ENCODE results near the gene DNAH17.

DNAH17 gene

DNA sequence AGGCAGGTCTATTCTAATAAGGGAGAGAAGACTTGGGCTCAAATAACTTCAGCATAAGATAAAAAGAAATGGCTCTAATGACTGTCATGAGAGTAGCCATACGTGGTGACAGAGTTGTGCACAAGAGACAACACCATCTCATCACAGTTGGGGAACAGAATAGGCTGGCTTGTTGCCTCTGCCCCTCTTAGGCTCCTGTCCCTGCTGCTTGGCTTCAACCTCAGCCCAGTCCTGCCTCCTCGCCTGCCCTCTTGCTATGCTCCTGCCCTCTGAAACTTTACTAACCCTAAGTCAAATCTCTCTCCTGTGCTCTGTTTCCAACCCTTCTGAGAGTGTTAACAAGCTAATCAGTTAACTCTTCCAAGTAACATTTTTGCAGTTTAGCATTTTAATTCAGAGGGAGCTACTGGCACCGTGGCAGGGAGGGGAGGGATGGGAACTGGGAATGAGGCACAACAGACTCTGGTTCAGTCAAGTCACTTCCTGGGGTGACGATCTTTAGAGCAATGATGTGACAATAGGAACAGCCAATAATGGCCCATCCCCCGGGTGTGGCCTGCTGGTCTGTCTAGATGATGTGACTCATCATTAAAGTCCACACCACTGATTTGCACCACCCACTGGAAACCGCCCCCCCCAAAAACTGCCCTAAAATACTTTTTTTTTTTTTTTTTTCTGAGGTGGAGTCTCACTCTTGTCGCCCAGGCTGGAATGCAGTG lies 35.5 kb downstream of the DNAH17 start:
- TF ChIP-seq, protein P1, sequence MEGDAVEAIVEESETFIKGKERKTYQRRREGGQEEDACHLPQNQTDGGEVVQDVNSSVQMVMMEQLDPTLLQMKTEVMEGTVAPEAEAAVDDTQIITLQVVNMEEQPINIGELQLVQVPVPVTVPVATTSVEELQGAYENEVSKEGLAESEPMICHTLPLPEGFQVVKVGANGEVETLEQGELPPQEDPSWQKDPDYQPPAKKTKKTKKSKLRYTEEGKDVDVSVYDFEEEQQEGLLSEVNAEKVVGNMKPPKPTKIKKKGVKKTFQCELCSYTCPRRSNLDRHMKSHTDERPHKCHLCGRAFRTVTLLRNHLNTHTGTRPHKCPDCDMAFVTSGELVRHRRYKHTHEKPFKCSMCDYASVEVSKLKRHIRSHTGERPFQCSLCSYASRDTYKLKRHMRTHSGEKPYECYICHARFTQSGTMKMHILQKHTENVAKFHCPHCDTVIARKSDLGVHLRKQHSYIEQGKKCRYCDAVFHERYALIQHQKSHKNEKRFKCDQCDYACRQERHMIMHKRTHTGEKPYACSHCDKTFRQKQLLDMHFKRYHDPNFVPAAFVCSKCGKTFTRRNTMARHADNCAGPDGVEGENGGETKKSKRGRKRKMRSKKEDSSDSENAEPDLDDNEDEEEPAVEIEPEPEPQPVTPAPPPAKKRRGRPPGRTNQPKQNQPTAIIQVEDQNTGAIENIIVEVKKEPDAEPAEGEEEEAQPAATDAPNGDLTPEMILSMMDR (conservative IDR thresholded peaks at IDR 0.05; ENCODE audit: low read depth): no peak
- peak; percentile 59 for DNase-seq (ENCODE audit: low spot score)
- ChIA-PET CTCF (no interaction called here), POLR2A (ENCODE audit: low non-redundant PET) (no interaction called here)
- H3K27ac ChIP-seq: peak overlapping the region; percentile 81

DNA sequence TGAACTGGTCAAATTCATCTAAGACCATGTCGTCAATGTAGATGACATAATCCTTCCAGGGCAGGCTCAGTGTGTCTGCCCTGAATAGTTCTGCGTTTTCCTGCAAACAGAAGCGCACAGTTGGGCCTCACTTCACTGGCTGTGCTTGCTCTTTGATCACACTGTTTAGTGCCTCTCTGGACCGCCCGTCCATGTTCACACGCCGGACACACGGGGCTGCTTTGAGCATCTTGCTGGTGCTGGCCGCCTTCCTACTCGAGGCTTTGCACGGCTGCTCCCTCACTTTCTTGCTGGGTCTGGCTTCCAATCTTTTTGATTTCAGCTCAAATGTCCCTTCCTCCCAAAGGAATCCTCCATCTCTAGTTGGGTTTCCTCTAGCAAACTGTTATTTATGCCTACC lies 37.4 kb downstream of the DNAH17 start:
- POLR2A ChIA-PET (ENCODE audit: low non-redundant PET): no interaction called here
- H3K27ac ChIP-seq: no peak overlapping the region
- DNase-seq (ENCODE audit: low spot score): no peak
- TF ChIP-seq, protein P1 (conservative IDR thresholded peaks at IDR 0.05; ENCODE audit: low read depth): no peak
- CTCF ChIA-PET: no interaction called here

DNA sequence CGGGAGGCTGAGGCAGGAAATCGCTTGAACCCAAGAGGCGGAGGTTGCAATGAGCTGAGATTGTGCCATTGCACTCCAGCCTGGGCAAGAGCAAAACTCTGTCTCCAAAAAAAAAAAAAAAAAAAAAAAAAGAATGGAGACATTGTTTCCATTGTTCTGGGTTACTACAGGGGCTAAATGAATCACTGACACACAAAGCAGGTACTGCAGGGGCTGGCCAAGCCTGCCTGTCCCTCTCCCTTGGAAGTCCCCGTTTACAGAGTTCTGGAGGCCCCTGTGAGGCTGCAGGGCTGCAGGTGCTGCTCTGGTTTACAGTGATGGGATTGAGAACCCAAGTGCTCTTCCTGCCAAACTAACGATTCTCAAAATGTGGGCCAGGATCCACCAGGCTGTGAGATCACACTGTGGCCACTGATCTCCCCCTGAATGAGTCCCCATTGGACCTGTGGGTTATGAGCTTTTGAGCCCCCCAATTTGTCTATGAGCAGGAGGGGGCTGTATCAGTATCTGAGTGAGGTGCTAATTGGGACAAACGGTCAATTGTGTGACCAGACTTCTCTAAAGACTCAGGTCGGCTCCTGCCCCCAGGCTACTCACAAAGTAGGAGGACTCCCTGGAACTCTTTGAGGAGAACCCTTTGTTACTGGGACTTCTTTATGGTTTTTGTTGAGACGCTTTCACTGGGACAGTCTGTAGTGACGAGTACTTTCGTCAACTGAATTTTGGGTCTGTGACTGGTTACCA lies 39.0 kb downstream of the DNAH17 start:
- CTCF ChIA-PET: no interaction called here

DNA sequence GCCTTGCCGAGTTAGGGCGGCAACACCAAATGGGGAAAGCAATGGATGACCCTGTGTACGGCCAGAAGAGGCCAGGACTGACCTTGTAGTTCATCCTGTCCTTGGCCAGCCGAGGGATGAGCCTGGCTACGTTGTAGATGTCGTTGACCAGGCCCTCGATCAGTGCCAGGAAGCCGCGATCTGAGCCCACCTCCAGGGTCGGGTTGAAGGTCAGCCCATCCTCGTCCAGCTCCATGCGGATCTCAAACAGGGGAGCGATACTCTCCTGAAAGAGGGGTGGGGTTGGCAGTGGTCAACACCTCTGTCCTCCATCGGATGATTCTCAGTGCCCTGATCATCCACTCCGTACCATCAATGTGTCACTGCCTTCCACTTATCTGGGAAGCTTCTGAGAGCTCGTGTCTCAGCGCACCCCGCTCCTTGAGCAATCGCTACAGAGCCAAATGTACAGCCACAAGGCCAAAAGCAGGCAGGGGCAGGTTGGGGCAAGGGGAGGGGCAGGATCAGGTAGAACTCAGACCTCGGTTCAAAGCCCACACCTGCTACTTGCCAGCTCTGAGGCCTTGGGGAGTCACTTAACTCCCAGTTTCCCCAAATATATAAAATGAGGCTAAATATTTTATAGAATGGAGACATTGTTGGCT lies 39.9 kb downstream of the DNAH17 start:
- TF ChIP-seq, protein P1 (conservative IDR thresholded peaks at IDR 0.05; ENCODE audit: low read depth): no peak
- no peak for DNase-seq (ENCODE audit: low spot score)
- H3K27ac ChIP-seq: peak overlapping the region; percentile 19; the same call in 1 of the 2 replicates
- ChIA-PET POLR2A (ENCODE audit: low non-redundant PET) (no interaction called here), CTCF (no interaction called here)

More for the DNA sequence above, 39.0 kb downstream of the DNAH17 start:
- TF ChIP-seq, protein P1 (conservative IDR thresholded peaks at IDR 0.05; ENCODE audit: low read depth): no peak
- POLR2A ChIA-PET (ENCODE audit: low non-redundant PET): no interaction called here
- no peak for DNase-seq (ENCODE audit: low spot score)
- peak overlapping the region; percentile 19; the same call in 1 of the 2 replicates for H3K27ac ChIP-seq

DNA sequence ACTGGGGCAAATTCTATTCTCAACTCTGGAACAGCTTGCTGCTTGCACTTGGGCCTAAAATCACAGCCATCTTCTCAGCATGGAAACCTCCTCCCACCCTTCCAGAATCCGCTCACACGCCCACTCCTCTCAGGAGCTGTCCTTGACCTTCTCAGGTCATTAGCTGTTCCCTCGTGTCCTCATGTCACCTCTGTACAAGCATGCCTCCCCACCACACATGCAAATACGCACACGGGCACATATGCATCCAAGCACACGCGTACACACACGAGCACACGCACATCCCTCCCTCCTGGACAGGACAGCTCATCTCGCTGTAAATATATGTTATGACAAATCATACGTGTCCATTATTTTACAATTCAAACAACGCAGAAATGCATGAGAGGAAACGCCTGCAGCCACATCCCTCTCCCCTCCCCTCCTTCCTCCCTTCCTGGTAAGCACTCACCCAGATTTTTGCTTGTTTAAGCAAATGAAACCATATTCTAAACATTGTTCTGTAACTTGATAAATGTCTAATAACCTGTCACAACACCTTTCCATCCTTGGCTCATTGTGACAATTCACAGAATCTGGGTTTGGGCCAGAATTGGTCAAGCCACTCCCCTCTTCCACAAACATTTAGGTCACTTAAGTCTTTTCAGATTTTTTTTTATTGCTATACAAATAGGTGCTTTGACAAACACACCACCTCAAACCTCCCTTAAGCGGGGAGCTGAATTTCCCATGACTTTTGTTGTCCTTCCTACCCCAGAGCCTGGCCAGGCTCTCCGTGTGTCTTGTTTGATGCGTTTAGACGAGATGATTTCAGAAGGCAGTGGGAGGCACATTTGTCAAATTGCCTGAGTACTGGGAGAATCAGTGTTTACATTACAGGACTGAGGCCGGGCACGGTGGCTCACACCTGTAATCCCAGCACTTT lies 41.7 kb downstream of the DNAH17 start:
- peak; percentile 52 for DNase-seq (ENCODE audit: low spot score)
- ChIA-PET CTCF (no interaction called here), POLR2A (ENCODE audit: low non-redundant PET) (no interaction called here)
- H3K27ac ChIP-seq: peak overlapping the region; percentile 66
- TF ChIP-seq, protein P1 (conservative IDR thresholded peaks at IDR 0.05; ENCODE audit: low read depth): no peak
